OCI-M1 (cell line): ENCODE data around the gene TMEM107.
A peak's percentile ranks its signal among the peaks of the same experiment; 100 is the strongest.

Experiments used
- DNase-seq: peaks from one replicate; lab custom pipeline; 2025; lab: John Stamatoyannopoulos, UW

TMEM107 gene

GRCh38 chr17:8150194-8151119 is 25.7 kb downstream of the TMEM107 start:
- no peak for DNase-seq

- DNase-seq, result no peak
These were observed 26.6 kb downstream of the TMEM107 start for GRCh38 chr17:8149419-8150193.

GRCh38 chr17:8148560-8148959 is 27.6 kb downstream of the TMEM107 start:
- no peak for DNase-seq

GRCh38 chr17:8147805-8148404 is 28.3 kb downstream of the TMEM107 start:
- DNase-seq, result no peak

- no peak for DNase-seq
These were observed 28.9 kb downstream of the TMEM107 start for GRCh38 chr17:8147141-8147804.

GRCh38 chr17:8146381-8147140 is 29.6 kb downstream of the TMEM107 start:
- no peak for DNase-seq

GRCh38 chr17:8145811-8146210 is 30.4 kb downstream of the TMEM107 start:
- DNase-seq, result no peak

GRCh38 chr17:8144401-8145231 is 31.6 kb downstream of the TMEM107 start:
- no peak for DNase-seq

GRCh38 chr17:8143581-8144400 is 32.4 kb downstream of the TMEM107 start:
- DNase-seq, result no peak

GRCh38 chr17:8142887-8143580 is 33.1 kb downstream of the TMEM107 start:
- no peak for DNase-seq

GRCh38 chr17:8142158-8142886 is 33.9 kb downstream of the TMEM107 start:
- DNase-seq, result no peak

- no peak for DNase-seq
These were observed 34.4 kb downstream of the TMEM107 start for GRCh38 chr17:8141741-8142140.

- DNase-seq, result no peak
These were observed 35.1 kb downstream of the TMEM107 start for GRCh38 chr17:8141045-8141444.

- no peak for DNase-seq
These were observed 35.8 kb downstream of the TMEM107 start for GRCh38 chr17:8140065-8141029.

- peak; percentile 100 for DNase-seq
These were observed 37.4 kb downstream of the TMEM107 start for GRCh38 chr17:8138672-8139371.

GRCh38 chr17:8138374-8138671 is 37.9 kb downstream of the TMEM107 start:
- no peak for DNase-seq
